GM12878 (cell line): ENCODE data around the gene DPP9. TPM values are rescaled to one million over a fixed set of nuclear protein-coding genes. Genes with fewer than 3 reads are reported as not detected.

Source experiments
- ATF7 ChIP-seq: fragments of 450-650 bp; IDR thresholded peaks from 2 replicates; pipeline ENCODE4 v1.6.1; 2016; ENCODE audit warnings: low read depth, mild to moderate bottlenecking
- BCL11A ChIP-seq: IDR thresholded peaks from 2 replicates; pipeline ENCODE4 v1.6.1; 2011; ENCODE audit warnings: low read depth, low read length
- EP300 ChIP-seq, 2 experiments: fragments of 150-350 bp in 1 of 2; IDR thresholded peaks; 2 replicates each; pipeline ENCODE4 v1.6.1; 2011 to 2012; ENCODE audit warnings: low read depth in 2 of 2, low read length in 2 of 2, borderline replicate concordance in 1 of 2, improper control_type of control experiment in 1 of 2, inconsistent platforms in 1 of 2; ENCODE audit not compliant: control insufficient read depth in 1 of 2
- ETV6 ChIP-seq, 2 experiments: fragments of 450-650 bp in 1 of 2; IDR thresholded peaks in 1 of 2; conservative IDR thresholded peaks in 1 of 2; 2 replicates each; pipeline ENCODE4 v1.6.1; 2014; ENCODE audit warnings: antibody characterized with exemption in 1 of 2, borderline replicate concordance in 1 of 2, low read depth in 1 of 2, mild to moderate bottlenecking in 1 of 2, moderate library complexity in 1 of 2
- HSF1 ChIP-seq: fragments of 150-350 bp; IDR thresholded peaks from 2 replicates; pipeline ENCODE4 v1.6.1; 2014; ENCODE audit warnings: mild to moderate bottlenecking, low read depth, low read length
- JUND ChIP-seq: IDR thresholded peaks from 2 replicates; pipeline ENCODE4 v1.6.1; 2012; ENCODE audit warnings: low read depth, mild to moderate bottlenecking, low read length, improper control_type of control experiment, moderate library complexity
- KAT2A ChIP-seq: conservative IDR thresholded peaks from 2 replicates; pipeline ENCODE4 v1.6.1; 2011; ENCODE audit warnings: low read depth, low read length; ENCODE audit not compliant: control insufficient read depth
- MEF2A ChIP-seq: IDR thresholded peaks from 2 replicates; pipeline ENCODE4 v1.6.1; 2011; ENCODE audit warnings: low read depth, mild to moderate bottlenecking, low read length, moderate library complexity; ENCODE audit not compliant: insufficient read depth
- MLLT1 ChIP-seq: fragments of 450-650 bp; IDR thresholded peaks from 2 replicates; pipeline ENCODE4 v1.6.1; 2016; ENCODE audit warnings: mild to moderate bottlenecking
- MTA3 ChIP-seq: IDR thresholded peaks from 2 replicates; pipeline ENCODE4 v1.6.1; 2012; ENCODE audit warnings: low read length, inconsistent platforms, borderline replicate concordance
- MXI1 ChIP-seq: fragments of 150-350 bp; IDR thresholded peaks from 2 replicates; pipeline ENCODE4 v1.6.1; 2011; ENCODE audit warnings: low read depth, mild to moderate bottlenecking, inconsistent platforms, low read length, improper control_type of control experiment
- NKRF ChIP-seq: fragments of 450-650 bp; conservative IDR thresholded peaks from 2 replicates; pipeline ENCODE4 v1.6.1; 2017; ENCODE audit warnings: mild to moderate bottlenecking, moderate library complexity
- PML ChIP-seq: IDR thresholded peaks from 2 replicates; pipeline ENCODE4 v1.6.1; 2012; ENCODE audit warnings: low read length, inconsistent platforms
- RAD21 ChIP-seq: IDR thresholded peaks from 2 replicates; pipeline ENCODE4 v1.6.1; 2011; ENCODE audit warnings: mild to moderate bottlenecking, low read depth, low read length, moderate library complexity; ENCODE audit not compliant: insufficient read depth
- RB1 ChIP-seq: fragments of 450-650 bp; formaldehyde crosslinking; IDR thresholded peaks from 2 replicates; pipeline ENCODE4 v1.6.1; 2017; ENCODE audit warnings: mild to moderate bottlenecking, borderline replicate concordance
- RUNX3 ChIP-seq: IDR thresholded peaks from 2 replicates; pipeline ENCODE4 v1.6.1; 2012; ENCODE audit warnings: low read length, inconsistent platforms
- SIN3A ChIP-seq: IDR thresholded peaks from 2 replicates; pipeline ENCODE4 v1.6.1; 2012; ENCODE audit warnings: low read depth, low read length, improper control_type of control experiment
- SIX5 ChIP-seq: IDR thresholded peaks from 2 replicates; pipeline ENCODE4 v1.6.1; 2011; ENCODE audit warnings: mild to moderate bottlenecking, low read depth, low read length, moderate library complexity; ENCODE audit not compliant: severe bottlenecking
- SUZ12 ChIP-seq: fragments of 200-600 bp; sonication (generic); IDR thresholded peaks from one replicate; pipeline ENCODE4 v1.6.1; 2018; ENCODE audit warnings: antibody characterized with exemption, mild to moderate bottlenecking; ENCODE audit not compliant: unreplicated experiment
- ZBED1 ChIP-seq: IDR thresholded peaks from 2 replicates; pipeline ENCODE4 v1.6.1; 2016; ENCODE audit warnings: borderline replicate concordance
- ZNF24 ChIP-seq: fragments of 450-650 bp; IDR thresholded peaks from 2 replicates; pipeline ENCODE4 v1.6.1; 2017; ENCODE audit warnings: antibody characterized with exemption, mild to moderate bottlenecking
- polyA plus RNA-seq, 11 experiments: library from polyadenylated mRNA; depleted of rRNA in 4 of 11; unstranded in 6 of 11; stranded (reverse) in 5 of 11; fragments of >200 nt; fragmentation: Nextera tagmentation in 4 of 11; fragmentation: Illumina TruSeq in 1 of 11; extraction: Ambion mirVana in 4 of 11; extraction: Trizol in 1 of 11; gene quantifications; 1 replicate in 1 of 11; 2 replicates in 10 of 11; pipeline versions ENCODE4 v1.2.1 to v1.2.3, GENCODE V29; 2011 to 2016; ENCODE audit warnings: inconsistent platforms in 2 of 11, missing spikeins in 2 of 11, low read depth in 1 of 11
- total RNA-seq, 4 experiments: library from RNA; depleted of rRNA in 3 of 4; stranded (reverse); fragments of >200 nt in 3 of 4; fragmentation: Illumina TruSeq in 1 of 4; extraction: Trizol in 1 of 4; gene quantifications; 2 replicates each; pipeline versions ENCODE4 v1.2.1 to v1.2.3, GENCODE V29; 2013 to 2021
- TF ChIP-seq, protein P1 (sequence below): fragments of 450-650 bp; formaldehyde crosslinking; IDR thresholded peaks from 2 replicates; pipeline ENCODE4 v1.5.0; 2022; ENCODE audit warnings: mild to moderate bottlenecking, missing genetic modification characterization

DPP9 gene
- total and polyA plus RNA-seq, 10 of the 15 experiments (the other 5 are each of a cell fraction or from before 2014, with no cell fraction given) = 0.64 to 58.6 (median 27.6) TPM

DNA sequence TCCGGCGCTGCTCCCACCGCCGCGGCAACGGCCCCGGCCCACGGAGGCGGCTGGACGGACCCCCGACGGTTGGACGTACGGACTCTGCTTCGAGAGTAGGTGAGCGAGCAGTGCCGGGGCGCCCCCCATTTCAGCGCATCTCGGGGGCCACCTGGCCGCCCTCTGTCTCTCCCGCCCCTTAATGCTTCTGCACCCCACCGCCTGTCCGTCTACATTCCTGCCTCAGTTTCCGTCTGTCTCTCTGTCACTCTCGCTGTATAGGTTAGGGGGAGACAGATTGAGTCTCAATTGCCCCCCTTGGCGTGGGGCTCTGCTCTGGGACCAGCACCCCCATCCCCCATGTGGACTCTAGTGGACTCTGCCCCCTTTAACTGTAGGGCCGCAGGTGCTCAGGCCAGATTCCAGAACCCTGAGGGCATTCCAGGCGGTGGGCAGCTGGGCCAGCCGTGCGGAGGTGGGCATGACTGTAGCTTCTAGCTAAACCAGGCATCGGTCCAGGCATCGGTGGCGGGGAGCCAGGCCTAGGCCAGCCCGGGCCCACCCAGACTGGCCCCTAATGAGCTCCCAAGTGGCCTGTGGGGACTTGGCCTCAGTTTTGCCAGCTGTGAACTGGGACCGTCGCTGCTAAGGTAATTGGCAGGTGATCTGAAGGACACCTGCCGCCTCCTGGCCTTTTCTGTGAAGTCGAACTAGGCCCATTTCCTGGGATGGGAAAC lies 84.0 kb downstream of the DPP9 start (continued):
- TF ChIP-seq NKRF = peak; percentile 40; the same call in 1 of the 2 replicates
- TF ChIP-seq SIN3A = peak; percentile 72; the same call in 1 of the 2 replicates
- TF ChIP-seq HSF1 = no peak
- no peak for TF ChIP-seq RUNX3
- no peak for TF ChIP-seq SIX5
- TF ChIP-seq EP300 (IDR thresholded peaks at IDR 0.05; ENCODE audit: borderline replicate concordance in 1 of 2, control insufficient read depth in 1 of 2, low read depth in 2 of 2, low read length in 2 of 2) = no peak
- TF ChIP-seq MTA3 = no peak
- no peak for TF ChIP-seq PML
- TF ChIP-seq MXI1 = no peak
- TF ChIP-seq BCL11A = no peak
- no peak for TF ChIP-seq ZNF24
- TF ChIP-seq ETV6 (conservative IDR thresholded peaks at IDR 0.05 in 1 of 2, IDR thresholded peaks at IDR 0.05 in 1 of 2; ENCODE audit: borderline replicate concordance in 1 of 2, low read depth in 1 of 2) = no peak
- TF ChIP-seq ATF7 = no peak
- TF ChIP-seq RB1 = 0 out of 2 replicates have a peak, but pooled peaks have one; percentile 18
- TF ChIP-seq JUND = no peak
- TF ChIP-seq RAD21 = no peak
- TF ChIP-seq MLLT1 = no peak
- no peak for TF ChIP-seq MEF2A
- no peak for TF ChIP-seq ZBED1
- TF ChIP-seq KAT2A = no peak
- no peak for TF ChIP-seq SUZ12
- TF ChIP-seq, protein P1, sequence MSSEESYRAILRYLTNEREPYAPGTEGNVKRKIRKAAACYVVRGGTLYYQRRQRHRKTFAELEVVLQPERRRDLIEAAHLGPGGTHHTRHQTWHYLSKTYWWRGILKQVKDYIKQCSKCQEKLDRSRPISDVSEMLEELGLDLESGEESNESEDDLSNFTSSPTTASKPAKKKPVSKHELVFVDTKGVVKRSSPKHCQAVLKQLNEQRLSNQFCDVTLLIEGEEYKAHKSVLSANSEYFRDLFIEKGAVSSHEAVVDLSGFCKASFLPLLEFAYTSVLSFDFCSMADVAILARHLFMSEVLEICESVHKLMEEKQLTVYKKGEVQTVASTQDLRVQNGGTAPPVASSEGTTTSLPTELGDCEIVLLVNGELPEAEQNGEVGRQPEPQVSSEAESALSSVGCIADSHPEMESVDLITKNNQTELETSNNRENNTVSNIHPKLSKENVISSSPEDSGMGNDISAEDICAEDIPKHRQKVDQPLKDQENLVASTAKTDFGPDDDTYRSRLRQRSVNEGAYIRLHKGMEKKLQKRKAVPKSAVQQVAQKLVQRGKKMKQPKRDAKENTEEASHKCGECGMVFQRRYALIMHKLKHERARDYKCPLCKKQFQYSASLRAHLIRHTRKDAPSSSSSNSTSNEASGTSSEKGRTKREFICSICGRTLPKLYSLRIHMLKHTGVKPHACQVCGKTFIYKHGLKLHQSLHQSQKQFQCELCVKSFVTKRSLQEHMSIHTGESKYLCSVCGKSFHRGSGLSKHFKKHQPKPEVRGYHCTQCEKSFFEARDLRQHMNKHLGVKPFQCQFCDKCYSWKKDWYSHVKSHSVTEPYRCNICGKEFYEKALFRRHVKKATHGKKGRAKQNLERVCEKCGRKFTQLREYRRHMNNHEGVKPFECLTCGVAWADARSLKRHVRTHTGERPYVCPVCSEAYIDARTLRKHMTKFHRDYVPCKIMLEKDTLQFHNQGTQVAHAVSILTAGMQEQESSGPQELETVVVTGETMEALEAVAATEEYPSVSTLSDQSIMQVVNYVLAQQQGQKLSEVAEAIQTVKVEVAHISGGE (CRISPR knock-in tag) = no peak
